GM12878 (cell line): ENCODE measurements around the gene SHH. TPM values are rescaled to one million over a fixed set of nuclear protein-coding genes. Genes with fewer than 3 reads are reported as not detected.

ENCODE experiments used
- ATAC-seq: fragments of 200-7000 bp; cut with Tn5 transposase; 3 replicates; pipeline ENCODE4 v1.9.1; 2020; ENCODE audit warnings: mild to moderate bottlenecking, moderate library complexity
- BruUV-seq: library from RNA; stranded (reverse); fragments of 400-500 nt; replicated peaks from 2 replicates; lab custom pipeline; 2021; lab: Mats Ljungman, UMichigan
- CTCF ChIA-PET: fragments of 300-600 bp; sonication (Branson Sonifier 250); formaldehyde crosslinking; extraction: SDS; loops from one replicate; lab custom pipeline; 2021; ENCODE audit warnings: inconsistent platforms; lab: Yijun Ruan, JAX
- POLR2A ChIA-PET: fragments of 350-600 bp; formaldehyde crosslinking; extraction: SDS; loops from one replicate; lab custom pipeline; 2021; ENCODE audit warnings: inconsistent platforms; lab: Charles Lee
- RAD21 ChIA-PET: fragments of 300-600 bp; sonication (Branson Sonifier 250); formaldehyde crosslinking; loops from one replicate; lab custom pipeline; 2023; ENCODE audit warnings: antibody characterized with exemption; ENCODE audit not compliant: unreplicated experiment; lab: Charles Lee
- SMC1A ChIA-PET: fragments of 300-600 bp; sonication (Branson Sonifier 250); formaldehyde crosslinking; loops from one replicate; lab custom pipeline; 2023; ENCODE audit not compliant: unreplicated experiment, uncharacterized antibody; lab: Charles Lee
- DNase-seq: peaks from one replicate; pipeline ENCODE4 v3.0.0-alpha.2; 2011; ENCODE audit warnings: low read depth, low spot score
- FAIRE-seq: peaks from 3 replicates; lab custom pipeline; 2011; peaks lifted over from hg19 to GRCh38; lab: Jason Lieb, UNC
- H2AFZ ChIP-seq: 2 replicates; pipeline ENCODE4 v1.6.0; 2011; ENCODE audit warnings: low read depth, low read length, control low read depth; ENCODE audit not compliant: control insufficient read depth
- H3K27ac ChIP-seq: 2 replicates; pipeline ENCODE4 v1.5.1; 2011; ENCODE audit warnings: control low read depth; ENCODE audit not compliant: control insufficient read depth, insufficient read depth
- H3K27me3 ChIP-seq, 2 experiments: replicated peaks in 1 of 2; 2 replicates each; pipeline versions ENCODE4 v1.6.0 to v1.6.1; 2011; ENCODE audit warnings: low read length in 1 of 2; ENCODE audit not compliant: control insufficient read depth in 2 of 2, insufficient read depth in 2 of 2
- H3K36me3 ChIP-seq, 2 experiments: 2 replicates each; pipeline ENCODE4 v1.5.1; 2011; ENCODE audit warnings: low read length in 1 of 2; ENCODE audit not compliant: control insufficient read depth in 2 of 2, insufficient read depth in 2 of 2
- H3K4me1 ChIP-seq: 2 replicates; pipeline ENCODE4 v1.6.1; 2011; ENCODE audit warnings: mild to moderate bottlenecking, low read length, moderate library complexity, mixed read lengths; ENCODE audit not compliant: control insufficient read depth, insufficient read depth
- H3K4me2 ChIP-seq: 2 replicates; pipeline ENCODE4 v1.6.0; 2011; ENCODE audit warnings: control low read depth; ENCODE audit not compliant: control insufficient read depth, insufficient read depth
- H3K4me3 ChIP-seq: fragments of 200-600 bp; sonication (generic); 2 replicates; pipeline ENCODE4 v1.5.1; 2016
- H3K79me2 ChIP-seq: 2 replicates; pipeline ENCODE4 v1.6.0; 2011; ENCODE audit warnings: low read length; ENCODE audit not compliant: control insufficient read depth, insufficient read depth
- H3K9ac ChIP-seq: 2 replicates; pipeline ENCODE4 v1.8.0; 2011; ENCODE audit warnings: low read length, control low read depth, mixed read lengths; ENCODE audit not compliant: control insufficient read depth, insufficient read depth
- H3K9me3 ChIP-seq: replicated peaks from 3 replicates; pipeline ENCODE4 v1.5.1; 2011; ENCODE audit warnings: mild to moderate bottlenecking, low read length; ENCODE audit not compliant: control insufficient read depth, insufficient read depth
- H4K20me1 ChIP-seq: 2 replicates; pipeline ENCODE4 v1.6.0; 2011; ENCODE audit not compliant: control insufficient read depth, insufficient read depth
- CREM ChIP-seq: IDR thresholded peaks from 2 replicates; pipeline ENCODE4 v1.6.1; 2014; ENCODE audit warnings: antibody characterized with exemption, low read depth
- EGR1 ChIP-seq, 2 experiments: IDR thresholded peaks; 1 replicate in 1 of 2; 2 replicates in 1 of 2; pipeline ENCODE4 v1.6.1; 2011 to 2012; ENCODE audit warnings: low read depth in 2 of 2, low read length in 2 of 2, borderline replicate concordance in 1 of 2, mild to moderate bottlenecking in 1 of 2, moderate library complexity in 1 of 2
- FOXM1 ChIP-seq: IDR thresholded peaks from 2 replicates; pipeline ENCODE4 v1.6.1; 2012; ENCODE audit warnings: low read depth, mild to moderate bottlenecking, inconsistent platforms, low read length, moderate library complexity
- GABPA ChIP-seq: IDR thresholded peaks from 2 replicates; pipeline ENCODE4 v1.6.1; 2014; ENCODE audit warnings: antibody characterized with exemption, low read depth, mild to moderate bottlenecking, inconsistent platforms
- IRF5 ChIP-seq: fragments of 450-650 bp; IDR thresholded peaks from 2 replicates; pipeline ENCODE4 v1.6.1; 2017; ENCODE audit warnings: borderline replicate concordance
- RUNX3 ChIP-seq: IDR thresholded peaks from 2 replicates; pipeline ENCODE4 v1.6.1; 2012; ENCODE audit warnings: low read length, inconsistent platforms
- TCF12 ChIP-seq: IDR thresholded peaks from 2 replicates; pipeline ENCODE4 v1.6.1; 2011; ENCODE audit warnings: low read depth, mild to moderate bottlenecking, low read length
- ZBTB11 ChIP-seq: fragments of 450-650 bp; formaldehyde crosslinking; IDR thresholded peaks from 2 replicates; pipeline ENCODE4 v1.5.0; 2022; ENCODE audit warnings: mild to moderate bottlenecking, missing genetic modification characterization
- WGBS: methylation state at CpG from one replicate; pipeline ENCODE4 v1.1.6; 2016; ENCODE audit warnings: low lambda C conversion rate; ENCODE audit not compliant: insufficient replicate concordance, insufficient coverage; ENCODE audit errors: missing lambda C conversion rate; 5-methylcytosine and 5-hydroxymethylcytosine counted together
- in situ Hi-C: fragments of 300-500 bp; cut with MboI; formaldehyde crosslinking; loops from 9 replicates; pipeline ENCODE4 v1.14.3; 2018; ENCODE audit warnings: mixed read lengths
- intact Hi-C: fragments of 100-400 bp; cut with micrococcal nuclease; formaldehyde crosslinking; loops from one replicate; pipeline ENCODE4 v1.14.2; 2022; ENCODE audit not compliant: unreplicated experiment
- polyA plus RNA-seq, 11 experiments: library from polyadenylated mRNA; depleted of rRNA in 4 of 11; unstranded in 6 of 11; stranded (reverse) in 5 of 11; fragments of >200 nt; fragmentation: Nextera tagmentation in 4 of 11; fragmentation: Illumina TruSeq in 1 of 11; extraction: Ambion mirVana in 4 of 11; extraction: Trizol in 1 of 11; gene quantifications; 1 replicate in 1 of 11; 2 replicates in 10 of 11; pipeline versions ENCODE4 v1.2.1 to v1.2.3, GENCODE V29; 2011 to 2016; ENCODE audit warnings: inconsistent platforms in 2 of 11, missing spikeins in 2 of 11, low read depth in 1 of 11
- total RNA-seq, 4 experiments: library from RNA; depleted of rRNA in 3 of 4; stranded (reverse); fragments of >200 nt in 3 of 4; fragmentation: Illumina TruSeq in 1 of 4; extraction: Trizol in 1 of 4; gene quantifications; 2 replicates each; pipeline versions ENCODE4 v1.2.1 to v1.2.3, GENCODE V29; 2013 to 2021

Gene SHH
- total and polyA plus RNA-seq, 10 of the 15 experiments (the other 5 are each of a cell fraction or from before 2014, with no cell fraction given), result not detected

- Histone ChIP-seq H3K27ac (no peak overlapping the region), H3K36me3 (no peaks in the 10 kb centered on the region), H3K4me1 (no peaks in the 10 kb centered on the region), H3K9ac (no peak overlapping the region), H3K9me3 (no peaks in the 10 kb centered on the region), H3K27me3 (peaks cover 0 to 2% of the 10 kb centered on the region in 2 experiments; a peak in 1 of 4 replicates), H3K4me2 (no peak overlapping the region), H2AFZ (no peak overlapping the region), H3K4me3 (no peak overlapping the region), H3K79me2 (no peaks in the 10 kb centered on the region), H4K20me1 (no peaks in the 10 kb centered on the region)
- WGBS, result 63% methylated on average over 21 of the region's 21 CpGs
- ChIA-PET RAD21 (no interaction called here), POLR2A (no interaction called here), SMC1A (no interaction called here), CTCF (no interaction called here)
- intact Hi-C loops, result no loop called here
- ATAC-seq (no peak), FAIRE-seq (no peak), DNase-seq (no peak)
- in situ Hi-C loops, result no loop called here
- no TSS peak for BruUV-seq
- no peak for TF ChIP-seq IRF5
- TF ChIP-seq FOXM1, result no peak
- TF ChIP-seq ZBTB11 (CRISPR knock-in tag), result no peak
- no peak for TF ChIP-seq EGR1 (IDR thresholded peaks at IDR 0.05; ENCODE audit: borderline replicate concordance in 1 of 2, low read depth in 2 of 2, low read length in 2 of 2)
- no peak for TF ChIP-seq GABPA
- TF ChIP-seq CREM, result no peak
- TF ChIP-seq TCF12, result no peak
- no peak for TF ChIP-seq RUNX3
These were observed 30.4 kb upstream of the SHH start for GRCh38 chr7:155842496-155843265.
